ENCODE data around the gene LDLRAD4.
A peak's percentile ranks its signal among the peaks of the same experiment; 100 is the strongest.

Gene LDLRAD4

GRCh38 chr18:13610555-13611141 is 392.1 kb downstream of the LDLRAD4 start:
- TF ChIP-seq ZNF565 (CRISPR knock-in tag; conservative IDR thresholded peaks at IDR 0.05; ENCODE audit: low read depth) = no peak
- no peak for TF ChIP-seq PATZ1 (CRISPR knock-in tag; IDR thresholded peaks at IDR 0.05; ENCODE audit: borderline replicate concordance)
- no peak for TF ChIP-seq ZFP3 (CRISPR knock-in tag; IDR thresholded peaks at IDR 0.05)
- TF ChIP-seq CSRNP3 (CRISPR knock-in tag; IDR thresholded peaks at IDR 0.05) = no peak
- TF ChIP-seq POU6F1 (CRISPR knock-in tag; IDR thresholded peaks at IDR 0.05; ENCODE audit: borderline replicate concordance, low read depth) = no peak
- TF ChIP-seq ZC3H10 (CRISPR knock-in tag; IDR thresholded peaks at IDR 0.05) = no peak
- no peak for TF ChIP-seq ARNTL (CRISPR knock-in tag; IDR thresholded peaks at IDR 0.05; ENCODE audit: borderline replicate concordance, low read depth)
- no peak for TF ChIP-seq ZNF8 (CRISPR knock-in tag; IDR thresholded peaks at IDR 0.05)
- no peak for TF ChIP-seq ISL1 (CRISPR knock-in tag; IDR thresholded peaks at IDR 0.05)
- no peak for TF ChIP-seq BACH2 (CRISPR knock-in tag; IDR thresholded peaks at IDR 0.05; ENCODE audit: borderline replicate concordance)
- no peak for TF ChIP-seq ZFP30 (CRISPR knock-in tag; IDR thresholded peaks at IDR 0.05)
- TF ChIP-seq ZNF70 (CRISPR knock-in tag; IDR thresholded peaks at IDR 0.05) = no peak
- TF ChIP-seq RARB (CRISPR knock-in tag; IDR thresholded peaks at IDR 0.05) = no peak
- ATAC-seq = no peak

GRCh38 chr18:13611142-13611600 is 392.6 kb downstream of the LDLRAD4 start:
- TF ChIP-seq ARNTL (CRISPR knock-in tag; IDR thresholded peaks at IDR 0.05; ENCODE audit: borderline replicate concordance, low read depth) (no peak), OSR1 (CRISPR knock-in tag; IDR thresholded peaks at IDR 0.05) (no peak), PATZ1 (CRISPR knock-in tag; IDR thresholded peaks at IDR 0.05; ENCODE audit: borderline replicate concordance) (no peak), TCF4 (CRISPR knock-in tag; IDR thresholded peaks at IDR 0.05; ENCODE audit: borderline replicate concordance) (no peak), ISL1 (CRISPR knock-in tag; IDR thresholded peaks at IDR 0.05) (no peak), ZFP3 (CRISPR knock-in tag; IDR thresholded peaks at IDR 0.05) (no peak), ZC3H10 (CRISPR knock-in tag; IDR thresholded peaks at IDR 0.05) (no peak), ZFP30 (CRISPR knock-in tag; IDR thresholded peaks at IDR 0.05) (no peak), ZNF70 (CRISPR knock-in tag; IDR thresholded peaks at IDR 0.05) (no peak), ZNF8 (CRISPR knock-in tag; IDR thresholded peaks at IDR 0.05) (no peak), ZNF565 (CRISPR knock-in tag; conservative IDR thresholded peaks at IDR 0.05; ENCODE audit: low read depth) (no peak), SNAI2 (CRISPR knock-in tag; IDR thresholded peaks at IDR 0.05) (no peak), TOX (CRISPR knock-in tag; IDR thresholded peaks at IDR 0.05; ENCODE audit: borderline replicate concordance) (no peak), POU6F1 (CRISPR knock-in tag; IDR thresholded peaks at IDR 0.05; ENCODE audit: borderline replicate concordance, low read depth) (no peak), CSRNP3 (CRISPR knock-in tag; IDR thresholded peaks at IDR 0.05) (no peak), TSHZ2 (CRISPR knock-in tag; IDR thresholded peaks at IDR 0.05) (no peak), RARB (CRISPR knock-in tag; IDR thresholded peaks at IDR 0.05) (no peak), CREB5 (CRISPR knock-in tag; IDR thresholded peaks at IDR 0.05; ENCODE audit: low read depth) (no peak), GLIS3 (CRISPR knock-in tag; IDR thresholded peaks at IDR 0.05) (no peak)
- peak; percentile 60 for ATAC-seq

All from SK-N-SH treated with all-trans-retinoic acid at 6 μM for 48 hours (cell line).